Osteocyte (in vitro differentiated cells): Measurements from ENCODE around the gene KCNC1. TPM values are rescaled to one million over a fixed set of nuclear protein-coding genes. Genes with fewer than 3 reads are reported as not detected.

ENCODE experiments used
- DNase-seq: peaks from one replicate; pipeline ENCODE4 v3.0.0; 2021; ENCODE audit warnings: mixed read lengths; ENCODE audit not compliant: unreplicated experiment; ENCODE audit errors: extremely low spot score
- H3K27ac Mint-ChIP-seq: one replicate; pipeline ENCODE4 v1.8.0; 2021; ENCODE audit warnings: mild to moderate bottlenecking, mixed read lengths; ENCODE audit not compliant: unreplicated experiment
- H3K27me3 Mint-ChIP-seq: one replicate; pipeline ENCODE4 v1.8.0; 2021; ENCODE audit warnings: mixed read lengths; ENCODE audit not compliant: unreplicated experiment
- H3K36me3 Mint-ChIP-seq: one replicate; pipeline ENCODE4 v1.8.0; 2021; ENCODE audit warnings: mixed read lengths; ENCODE audit not compliant: unreplicated experiment
- H3K4me1 Mint-ChIP-seq: one replicate; pipeline ENCODE4 v1.8.0; 2021; ENCODE audit warnings: mixed read lengths; ENCODE audit not compliant: unreplicated experiment
- H3K4me3 Mint-ChIP-seq: one replicate; pipeline ENCODE4 v1.8.0; 2021; ENCODE audit warnings: mild to moderate bottlenecking, moderate library complexity, mixed read lengths; ENCODE audit not compliant: unreplicated experiment
- H3K9me3 Mint-ChIP-seq: one replicate; pipeline ENCODE4 v1.8.0; 2021; ENCODE audit warnings: mixed read lengths; ENCODE audit not compliant: unreplicated experiment
- CTCF ChIP-seq: fragments of 200-600 bp; sonication (generic); IDR thresholded peaks from 2 replicates; pipeline ENCODE4 v1.5.0; 2021; ENCODE audit warnings: antibody characterized with exemption, mild to moderate bottlenecking, moderate library complexity
- total RNA-seq: library from RNA; stranded (reverse); gene quantifications from 2 replicates; pipeline ENCODE4 v1.2.1, GENCODE V29; 2021

The KCNC1 gene
- total RNA-seq, 1 donor from 2014 or later, result not detected

DNA sequence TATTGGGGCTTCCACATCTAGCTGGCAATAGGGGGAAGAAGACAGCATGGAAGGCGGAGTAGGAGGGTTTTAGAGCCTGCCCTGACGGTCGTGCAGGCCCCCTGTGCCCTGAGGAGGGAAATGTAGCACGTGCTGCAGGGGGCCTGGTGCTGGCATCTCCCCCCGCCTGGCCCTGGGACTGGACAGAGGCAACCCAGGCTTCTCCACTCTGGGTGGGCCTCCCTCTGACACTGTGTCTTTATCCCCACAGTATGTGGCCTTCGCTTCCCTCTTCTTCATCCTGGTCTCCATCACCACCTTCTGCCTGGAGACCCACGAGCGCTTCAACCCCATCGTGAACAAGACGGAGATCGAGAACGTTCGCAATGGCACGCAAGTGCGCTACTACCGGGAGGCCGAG, 36.8 kb downstream of the KCNC1 start:
- no peak for DNase-seq
- H3K27ac Mint-ChIP-seq, result no peak overlapping the region
- no peak overlapping the region for H3K4me3 Mint-ChIP-seq
- H3K36me3 Mint-ChIP-seq, result no peaks in the 10 kb centered on the region
- H3K27me3 Mint-ChIP-seq, result no peaks in the 10 kb centered on the region
- no peaks in the 10 kb centered on the region for H3K4me1 Mint-ChIP-seq
- no peaks in the 10 kb centered on the region for H3K9me3 Mint-ChIP-seq
- TF ChIP-seq CTCF, result no peak

GRCh38 chr11:17771841-17772401, 37.3 kb downstream of the KCNC1 start:
- no peaks in the 10 kb centered on the region for H3K27me3 Mint-ChIP-seq
- TF ChIP-seq CTCF, result no peak
- no peak overlapping the region for H3K4me3 Mint-ChIP-seq
- no peak for DNase-seq
- no peaks in the 10 kb centered on the region for H3K9me3 Mint-ChIP-seq
- H3K4me1 Mint-ChIP-seq, result no peaks in the 10 kb centered on the region
- H3K36me3 Mint-ChIP-seq, result no peaks in the 10 kb centered on the region
- no peak overlapping the region for H3K27ac Mint-ChIP-seq

DNA sequence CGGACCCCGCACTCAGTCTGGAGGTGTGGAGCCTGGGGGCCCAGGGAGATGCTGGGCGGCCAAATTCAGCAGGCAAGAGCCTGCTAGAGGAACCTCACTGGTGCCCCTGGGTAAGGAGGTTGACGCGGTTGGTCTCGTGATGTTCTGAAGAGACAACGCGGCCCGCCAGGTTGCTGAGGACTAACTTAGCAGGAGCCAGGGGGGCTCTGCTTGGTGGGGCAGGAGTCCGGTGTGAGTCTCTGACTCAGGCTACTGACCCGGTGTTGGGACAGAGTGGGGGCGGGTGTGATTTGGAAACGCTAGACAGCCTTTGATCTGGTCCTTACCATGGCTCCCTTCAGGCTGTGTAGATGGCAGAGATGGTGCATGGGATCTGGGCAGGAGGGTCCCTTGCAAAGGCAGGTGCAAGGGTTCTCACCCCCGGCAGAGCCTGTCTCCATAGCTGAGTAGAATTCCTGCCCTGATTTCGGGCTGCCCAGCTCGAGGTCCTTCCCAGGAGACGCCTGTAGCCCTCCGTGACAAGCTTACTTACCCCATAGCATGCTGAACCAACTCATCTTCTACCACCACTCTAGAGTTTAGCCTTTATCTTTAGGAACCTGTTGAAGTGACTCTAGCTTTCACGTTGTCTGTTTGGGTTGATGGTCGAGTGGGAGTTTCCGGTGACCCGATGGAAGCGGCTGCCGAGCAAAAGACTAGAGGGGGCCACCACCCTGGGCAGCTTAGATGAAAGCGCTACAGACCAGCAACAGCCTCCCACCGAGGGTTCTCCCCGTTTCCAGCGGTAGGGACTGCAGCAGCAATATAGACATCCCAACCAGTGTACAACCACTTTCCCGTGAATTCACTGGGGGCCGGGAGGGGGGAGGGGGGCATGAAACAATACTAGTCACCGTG, 38.4 kb downstream of the KCNC1 start:
- no peak for TF ChIP-seq CTCF
- Mint-ChIP-seq H3K27me3 (no peaks in the 10 kb centered on the region), H3K36me3 (no peaks in the 10 kb centered on the region), H3K4me1 (no peaks in the 10 kb centered on the region), H3K27ac (no peak overlapping the region), H3K9me3 (no peaks in the 10 kb centered on the region), H3K4me3 (no peak overlapping the region)
- no peak for DNase-seq

GRCh38 chr11:17773674-17774073, 39.1 kb downstream of the KCNC1 start:
- no peaks in the 10 kb centered on the region for H3K4me1 Mint-ChIP-seq
- H3K9me3 Mint-ChIP-seq, result no peaks in the 10 kb centered on the region
- DNase-seq, result no peak
- TF ChIP-seq CTCF, result no peak
- H3K36me3 Mint-ChIP-seq, result no peaks in the 10 kb centered on the region
- no peaks in the 10 kb centered on the region for H3K27me3 Mint-ChIP-seq
- no peak overlapping the region for H3K4me3 Mint-ChIP-seq
- no peak overlapping the region for H3K27ac Mint-ChIP-seq

DNA sequence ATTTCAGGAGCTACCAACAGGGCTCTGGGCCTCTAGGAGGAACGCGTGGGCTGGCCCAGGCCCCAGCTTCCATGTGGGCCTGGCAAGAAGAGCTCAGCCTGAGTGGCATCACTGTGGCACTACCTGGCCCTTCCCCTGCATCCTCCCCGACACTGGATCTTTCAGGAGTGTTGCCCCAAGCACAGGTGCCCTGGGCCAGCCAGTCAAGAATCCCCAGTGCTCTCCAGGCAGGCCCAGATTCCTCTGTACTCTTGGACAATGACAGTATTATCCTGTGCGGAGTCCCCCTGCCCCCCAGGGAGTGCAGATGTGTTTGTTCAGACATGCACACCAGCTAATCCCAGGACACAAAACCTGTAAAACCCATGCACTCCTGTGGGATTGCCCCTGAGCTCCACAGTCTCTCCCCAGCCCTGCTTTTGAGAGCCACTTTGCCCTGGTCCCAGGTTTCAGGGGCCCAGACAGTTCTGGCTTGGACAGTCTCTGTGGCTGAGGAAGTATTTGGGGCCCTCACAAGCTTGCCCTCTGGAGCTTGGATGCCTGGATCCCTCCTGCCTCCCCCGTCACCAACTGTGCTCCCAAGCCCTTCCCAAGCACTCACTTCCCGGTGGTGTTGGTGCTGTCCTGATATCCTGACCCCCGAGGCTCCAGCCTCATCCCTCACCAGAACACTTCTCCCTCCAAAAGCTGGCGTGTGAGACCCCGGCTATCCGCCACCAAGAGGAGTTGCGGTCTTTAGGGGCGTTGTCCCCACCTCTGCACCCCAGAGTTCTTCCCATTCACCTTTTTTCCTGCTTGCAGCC, 39.9 kb downstream of the KCNC1 start:
- no peak for DNase-seq
- Mint-ChIP-seq H3K27me3 (no peaks in the 10 kb centered on the region), H3K36me3 (no peaks in the 10 kb centered on the region), H3K4me1 (no peaks in the 10 kb centered on the region), H3K9me3 (no peaks in the 10 kb centered on the region), H3K4me3 (no peak overlapping the region), H3K27ac (no peak overlapping the region)
- no peak for TF ChIP-seq CTCF
